Keratinocyte (primary cell): ENCODE results near the gene CYSTM1.

Experiments
- EZH2 ChIP-seq: IDR thresholded peaks from one replicate; pipeline ENCODE4 v1.6.1; 2012; ENCODE audit warnings: inconsistent platforms, mild to moderate bottlenecking, low read length, moderate library complexity
- TF ChIP-seq, protein P1 (sequence below), 3 experiments: IDR thresholded peaks in 1 of 3; conservative IDR thresholded peaks in 1 of 3; optimal IDR thresholded peaks in 1 of 3; 2 replicates in 2 of 3; 3 replicates in 1 of 3; pipeline versions ENCODE3 to v1.5.1; 2011; ENCODE audit warnings: low read length in 3 of 3, mild to moderate bottlenecking in 3 of 3, moderate library complexity in 2 of 3, control low read depth in 1 of 3, inconsistent platforms in 1 of 3; ENCODE audit not compliant: insufficient read depth in 2 of 3; ENCODE audit errors: extremely low read depth in 1 of 3

DNA sequence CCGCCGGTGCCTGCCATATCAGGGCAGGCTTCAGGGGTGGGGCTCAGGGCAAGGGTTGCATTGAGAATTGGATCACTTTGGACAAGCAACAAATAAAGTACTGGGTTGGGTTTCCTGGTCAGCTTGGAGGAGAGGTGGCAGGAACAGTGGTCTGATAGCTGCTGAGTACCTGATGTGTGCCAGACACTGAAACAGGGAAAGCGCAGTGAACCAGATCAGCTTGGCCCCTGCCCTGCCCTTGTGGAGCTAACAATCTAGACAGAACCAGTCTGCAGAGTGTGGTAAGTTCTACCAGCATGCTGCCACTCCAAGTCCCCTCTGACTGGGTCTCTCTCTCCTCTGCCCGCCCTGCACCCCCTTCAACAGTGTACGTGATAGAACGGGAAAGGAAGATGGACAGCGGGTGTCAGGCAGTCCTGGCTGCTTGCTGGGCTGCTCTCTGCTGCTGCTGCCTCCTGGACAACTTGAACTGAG lies 53.4 kb downstream of the CYSTM1 start:
- TF ChIP-seq, protein P1, sequence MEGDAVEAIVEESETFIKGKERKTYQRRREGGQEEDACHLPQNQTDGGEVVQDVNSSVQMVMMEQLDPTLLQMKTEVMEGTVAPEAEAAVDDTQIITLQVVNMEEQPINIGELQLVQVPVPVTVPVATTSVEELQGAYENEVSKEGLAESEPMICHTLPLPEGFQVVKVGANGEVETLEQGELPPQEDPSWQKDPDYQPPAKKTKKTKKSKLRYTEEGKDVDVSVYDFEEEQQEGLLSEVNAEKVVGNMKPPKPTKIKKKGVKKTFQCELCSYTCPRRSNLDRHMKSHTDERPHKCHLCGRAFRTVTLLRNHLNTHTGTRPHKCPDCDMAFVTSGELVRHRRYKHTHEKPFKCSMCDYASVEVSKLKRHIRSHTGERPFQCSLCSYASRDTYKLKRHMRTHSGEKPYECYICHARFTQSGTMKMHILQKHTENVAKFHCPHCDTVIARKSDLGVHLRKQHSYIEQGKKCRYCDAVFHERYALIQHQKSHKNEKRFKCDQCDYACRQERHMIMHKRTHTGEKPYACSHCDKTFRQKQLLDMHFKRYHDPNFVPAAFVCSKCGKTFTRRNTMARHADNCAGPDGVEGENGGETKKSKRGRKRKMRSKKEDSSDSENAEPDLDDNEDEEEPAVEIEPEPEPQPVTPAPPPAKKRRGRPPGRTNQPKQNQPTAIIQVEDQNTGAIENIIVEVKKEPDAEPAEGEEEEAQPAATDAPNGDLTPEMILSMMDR (optimal IDR thresholded peaks at IDR 0.05 in 1 of 3, IDR thresholded peaks at IDR 0.05 in 1 of 3, conservative IDR thresholded peaks at IDR 0.05 in 1 of 3; ENCODE audit: extremely low read depth in 1 of 3, insufficient read depth in 2 of 3, low read length in 3 of 3), result no peak
- TF ChIP-seq EZH2, result no peak
